ENCODE measurements around the gene COL4A3.

- TF ChIP-seq CTCF (optimal IDR thresholded peaks at IDR 0.05 in 1 of 3, IDR thresholded peaks at IDR 0.05 in 1 of 3, conservative IDR thresholded peaks at IDR 0.05 in 1 of 3; ENCODE audit: extremely low read depth in 1 of 3, insufficient read depth in 2 of 3, low read length in 3 of 3), result no peak
- TF ChIP-seq EZH2 (IDR thresholded peaks at IDR 0.05; ENCODE audit: low read length), result no peak
These were observed 183.9 kb downstream of the COL4A3 start for GRCh38 chr2:227348324-227348723.

Data from keratinocyte (primary cell).